Endothelial cell of umbilical vein (primary cell): Measurements from ENCODE around the gene TMEM178B. TPM values are rescaled to one million over a fixed set of nuclear protein-coding genes. Genes with fewer than 3 reads are reported as not detected.

Source experiments
- BruUV-seq: library from RNA; stranded (reverse); fragments of 400-500 nt; replicated peaks from 2 replicates; lab custom pipeline; 2021; lab: Mats Ljungman, UMichigan
- CTCF ChIA-PET: fragments of 300-600, 350-600 bp; sonication (Branson Sonifier 250); formaldehyde crosslinking; loops from one replicate; lab custom pipeline; 2021; ENCODE audit warnings: antibody characterized with exemption, inconsistent platforms; lab: Charles Lee
- POLR2A ChIA-PET: fragments of 300-600, 350-600 bp; sonication (Branson Sonifier 250); formaldehyde crosslinking; loops from one replicate; lab custom pipeline; 2021; ENCODE audit warnings: antibody characterized with exemption, inconsistent platforms; lab: Charles Lee
- DNase-seq: peaks from one replicate; pipeline ENCODE4 v3.0.0-alpha.2; 2011; ENCODE audit warnings: low read depth, low spot score
- FAIRE-seq: peaks from 2 replicates; lab custom pipeline; 2011; peaks lifted over from hg19 to GRCh38; lab: Jason Lieb, UNC
- H2AFZ ChIP-seq: 2 replicates; pipeline ENCODE4 v1.6.0; 2012; ENCODE audit warnings: low read depth, low read length, control low read depth, inconsistent platforms
- H3K27ac ChIP-seq: 2 replicates; pipeline ENCODE4 v1.5.1; 2011; ENCODE audit warnings: low read depth, mild to moderate bottlenecking, control low read depth, low read length, moderate library complexity; ENCODE audit not compliant: insufficient read depth
- H3K27me3 ChIP-seq, 2 experiments: 2 replicates each; pipeline versions ENCODE4 v1.6.0 to v1.6.1; 2011; ENCODE audit warnings: low read length in 2 of 2, mixed read lengths in 1 of 2; ENCODE audit not compliant: control insufficient read depth in 2 of 2, insufficient read depth in 2 of 2
- H3K36me3 ChIP-seq, 2 experiments: 2 replicates in 1 of 2; 3 replicates in 1 of 2; pipeline ENCODE4 v1.5.1; 2011; ENCODE audit warnings: low read length in 2 of 2, mild to moderate bottlenecking in 1 of 2, moderate library complexity in 1 of 2; ENCODE audit not compliant: control insufficient read depth in 2 of 2, insufficient read depth in 2 of 2; ENCODE audit errors: extremely low read depth in 1 of 2
- H3K4me1 ChIP-seq: 3 replicates; pipeline ENCODE4 v1.5.1; 2011; ENCODE audit warnings: mild to moderate bottlenecking, low read length; ENCODE audit not compliant: control insufficient read depth, insufficient read depth; ENCODE audit errors: extremely low read depth
- H3K4me2 ChIP-seq: 2 replicates; pipeline ENCODE4 v1.6.1; 2011; ENCODE audit warnings: low read length, control low read depth, mixed read lengths; ENCODE audit not compliant: insufficient read depth
- H3K4me3 ChIP-seq, 3 experiments: fragments of 200-600 bp in 1 of 3; sonication (generic), shearing (Covaris generic) in 1 of 3; replicated peaks in 1 of 3; 2 replicates each; pipeline ENCODE4 v1.5.1; 2011 to 2016; ENCODE audit warnings: control low read depth in 3 of 3, low read length in 3 of 3, mild to moderate bottlenecking in 2 of 3, inconsistent platforms in 1 of 3, low read depth in 1 of 3, moderate library complexity in 1 of 3; ENCODE audit not compliant: insufficient read depth in 1 of 3
- H3K79me2 ChIP-seq: 2 replicates; pipeline ENCODE4 v1.6.0; 2012; ENCODE audit warnings: low read length, inconsistent platforms; ENCODE audit not compliant: control insufficient read depth, insufficient read depth
- H3K9ac ChIP-seq: replicated peaks from 2 replicates; pipeline ENCODE3; 2011; ENCODE audit warnings: low read length, control low read depth; ENCODE audit not compliant: insufficient read depth; ENCODE audit errors: extremely low read depth
- H3K9me1 ChIP-seq: replicated peaks from 3 replicates; pipeline ENCODE4 v1.6.0; 2011; ENCODE audit warnings: mild to moderate bottlenecking, low read length; ENCODE audit not compliant: control insufficient read depth, insufficient read depth; ENCODE audit errors: extremely low read depth
- H3K9me3 ChIP-seq: replicated peaks from 2 replicates; pipeline ENCODE4 v1.5.1; 2012; ENCODE audit warnings: low read length, inconsistent platforms; ENCODE audit not compliant: control insufficient read depth, insufficient read depth
- H4K20me1 ChIP-seq: replicated peaks from 2 replicates; pipeline ENCODE3; 2011; ENCODE audit warnings: mild to moderate bottlenecking, low read length; ENCODE audit not compliant: control insufficient read depth, insufficient read depth; ENCODE audit errors: extremely low read depth
- CTCF ChIP-seq, 2 donors: IDR thresholded peaks; 1 replicate in 1 of 2; 2 replicates in 1 of 2; pipeline ENCODE4 v1.5.1; 2011; ENCODE audit warnings: low read length in 2 of 2, mild to moderate bottlenecking in 2 of 2, moderate library complexity in 2 of 2, control low read depth in 1 of 2, inconsistent platforms in 1 of 2, low read depth in 1 of 2; ENCODE audit not compliant: insufficient read depth in 1 of 2; ENCODE audit errors: extremely low read depth in 1 of 2
- EZH2 ChIP-seq: IDR thresholded peaks from 2 replicates; pipeline ENCODE4 v1.6.1; 2012; ENCODE audit warnings: borderline replicate concordance, low read depth, mild to moderate bottlenecking, moderate library complexity, low read length, inconsistent platforms; ENCODE audit not compliant: severe bottlenecking
- FOS ChIP-seq: IDR thresholded peaks from 2 replicates; pipeline ENCODE4 v1.6.1; 2011; ENCODE audit warnings: mild to moderate bottlenecking, low read length, moderate library complexity, borderline replicate concordance; ENCODE audit not compliant: insufficient read depth
- GATA2 ChIP-seq: IDR thresholded peaks from 2 replicates; pipeline ENCODE4 v1.7.0; 2011; ENCODE audit warnings: low read depth, mild to moderate bottlenecking, moderate library complexity, mixed read lengths, low read length; ENCODE audit not compliant: insufficient read length, insufficient read depth
- JUN ChIP-seq: IDR thresholded peaks from 2 replicates; pipeline ENCODE4 v1.6.1; 2011; ENCODE audit warnings: borderline replicate concordance, low read depth; ENCODE audit not compliant: insufficient read length, insufficient read depth
- MAX ChIP-seq: IDR thresholded peaks from 2 replicates; pipeline ENCODE4 v1.6.1; 2011; ENCODE audit not compliant: insufficient read depth, insufficient read length
- MYC ChIP-seq: IDR thresholded peaks from one replicate; pipeline ENCODE4 v1.6.1; 2011; ENCODE audit warnings: mild to moderate bottlenecking, low read depth, low read length
- POLR2A ChIP-seq: IDR thresholded peaks from 2 replicates; pipeline ENCODE4 v1.6.1; 2012; ENCODE audit warnings: low read depth, mild to moderate bottlenecking, control low read depth, low read length
- POLR2AphosphoS5 ChIP-seq: IDR thresholded peaks from 2 replicates; pipeline ENCODE4 v1.6.1; 2012; ENCODE audit warnings: low read depth, mild to moderate bottlenecking, control low read depth, low read length, moderate library complexity; ENCODE audit not compliant: insufficient read depth
- dilution Hi-C: fragments of 300-500 bp; cut with MboI; formaldehyde crosslinking; loops from one replicate; pipeline ENCODE4 v1.15.0; 2019; ENCODE audit warnings: low sequenced_read_pairs; ENCODE audit not compliant: extremely low pct_ligation_motif_present
- intact Hi-C: fragments of 100-400 bp; cut with micrococcal nuclease; formaldehyde crosslinking; loops from one replicate; pipeline ENCODE4 v1.10.0; 2022
- polyA plus RNA-seq, 4 experiments: library from polyadenylated mRNA; depleted of rRNA in 3 of 4; stranded (reverse) in 3 of 4; unstranded in 1 of 4; fragments of >200 nt; gene quantifications; 2 replicates each; pipeline versions ENCODE4 v1.2.1 to v1.2.3, GENCODE V29; 2011 to 2012; ENCODE audit warnings: missing spikeins in 1 of 4
- total RNA-seq: library from RNA; stranded (reverse); gene quantifications from 2 replicates; pipeline ENCODE4 v1.2.3, GENCODE V29; 2021

The TMEM178B gene
- total and polyA plus RNA-seq, 2 donors (not counting 3 experiments of a cell fraction or from before 2014, with no cell fraction given): not detected

GRCh38 chr7:141213226-141213625, 139.4 kb downstream of the TMEM178B start:
- no TSS peak for BruUV-seq
- Histone ChIP-seq H3K27ac (no peak overlapping the region), H3K4me2 (no peak overlapping the region), H3K79me2 (no peaks in the 10 kb centered on the region), H3K4me1 (no peaks in the 10 kb centered on the region), H3K9me3 (no peaks in the 10 kb centered on the region), H3K9ac (no peak overlapping the region), H3K27me3 (no peaks in the 10 kb centered on the region), H2AFZ (no peak overlapping the region), H3K4me3 (no peak overlapping the region), H3K9me1 (no peaks in the 10 kb centered on the region), H4K20me1 (no peaks in the 10 kb centered on the region), H3K36me3 (no peaks in the 10 kb centered on the region)
- intact Hi-C loops: no loop called here
- ChIA-PET POLR2A (no interaction called here), CTCF (no interaction called here)
- TF ChIP-seq JUN (no peak), EZH2 (no peak), FOS (no peak), POLR2A (no peak), POLR2AphosphoS5 (no peak), MYC (no peak), CTCF (IDR thresholded peaks at IDR 0.05; ENCODE audit: extremely low read depth in 1 of 2, insufficient read depth in 1 of 2, low read depth in 1 of 2, low read length in 2 of 2) (no peak), MAX (no peak), GATA2 (no peak)
- DNase-seq (no peak), FAIRE-seq (no peak)
- dilution Hi-C loops: no loop called here
